ENCODE results near the gene UGT2B11. TPM values are rescaled to one million over a fixed set of nuclear protein-coding genes. Genes with fewer than 3 reads are reported as not detected.
"Not testable (repeated sequence)": the region's sequence is repeated elsewhere in the genome, so short reads cannot be mapped to it uniquely, and the experiment has no call there.

The UGT2B11 gene
- total RNA-seq: not detected

GRCh38 chr4:69214716-69215115, at the start of gene UGT2B11:
TSS of gene UGT2B11 (minus strand) at chr4:69214748. CDS start at chr4:69214722, 26 bp downstream.
- DNase-seq (ENCODE audit: low spot score): no peak

GRCh38 chr4:69253147-69253772, 38.7 kb upstream of the UGT2B11 start:
- DNase-seq (ENCODE audit: low spot score): not testable (repeated sequence)

GRCh38 chr4:69250884-69251283, 36.3 kb upstream of the UGT2B11 start:
- not testable (repeated sequence) for DNase-seq (ENCODE audit: low spot score)

GRCh38 chr4:69242562-69243240, 28.2 kb upstream of the UGT2B11 start:
- not testable (repeated sequence) for DNase-seq (ENCODE audit: low spot score)

GRCh38 chr4:69241746-69242145, 27.2 kb upstream of the UGT2B11 start:
- not testable (repeated sequence) for DNase-seq (ENCODE audit: low spot score)

- not testable (repeated sequence) for DNase-seq (ENCODE audit: low spot score)
Measured at GRCh38 chr4:69240787-69241186, 26.2 kb upstream of the UGT2B11 start.

GRCh38 chr4:69239557-69240168, 25.1 kb upstream of the UGT2B11 start:
- DNase-seq (ENCODE audit: low spot score): no peak

- no peak for DNase-seq (ENCODE audit: low spot score)
Measured at GRCh38 chr4:69239092-69239491, 24.5 kb upstream of the UGT2B11 start.

- no peak for DNase-seq (ENCODE audit: low spot score)
Measured at GRCh38 chr4:69224891-69225290, 10.3 kb upstream of the UGT2B11 start.

- DNase-seq (ENCODE audit: low spot score): not testable (repeated sequence)
Measured at GRCh38 chr4:69223277-69223676, 8.7 kb upstream of the UGT2B11 start.

GRCh38 chr4:69218491-69218890, 3.9 kb upstream of the UGT2B11 start:
- DNase-seq (ENCODE audit: low spot score): not testable (repeated sequence)

- DNase-seq (ENCODE audit: low spot score): no peak
Measured at GRCh38 chr4:69210911-69211310, 3.6 kb downstream of the UGT2B11 start.

GRCh38 chr4:69198506-69198905, 16.0 kb downstream of the UGT2B11 start:
- DNase-seq (ENCODE audit: low spot score): not testable (repeated sequence)

GRCh38 chr4:69196209-69196965, 18.2 kb downstream of the UGT2B11 start:
- no peak for DNase-seq (ENCODE audit: low spot score)

GRCh38 chr4:69194166-69194565, 20.4 kb downstream of the UGT2B11 start:
- DNase-seq (ENCODE audit: low spot score): no peak

GRCh38 chr4:69191905-69192304, 22.6 kb downstream of the UGT2B11 start:
- DNase-seq (ENCODE audit: low spot score): not testable (repeated sequence)

- not testable (repeated sequence) for DNase-seq (ENCODE audit: low spot score)
Measured at GRCh38 chr4:69190621-69191020, 23.9 kb downstream of the UGT2B11 start.

GRCh38 chr4:69181519-69182169, 32.9 kb downstream of the UGT2B11 start:
- DNase-seq (ENCODE audit: low spot score): not testable (repeated sequence)

- DNase-seq (ENCODE audit: low spot score): not testable (repeated sequence)
Measured at GRCh38 chr4:69179817-69180216, 34.7 kb downstream of the UGT2B11 start.

- not testable (repeated sequence) for DNase-seq (ENCODE audit: low spot score)
Measured at GRCh38 chr4:69178751-69179205, 35.8 kb downstream of the UGT2B11 start.

All from ureter (tissue), 1 donor.